HG02623 (cell line): ENCODE data around the gene EXOSC1.
A peak's percentile ranks its signal among the peaks of the same experiment; 100 is the strongest.
"Not testable (repeated sequence)": the region's sequence is repeated elsewhere in the genome, so short reads cannot be mapped to it uniquely, and the experiment has no call there.

Experiments
- ATAC-seq: cut with Tn5 transposase; IDR thresholded peaks from one replicate; pipeline ENCODE4 v1.9.1; 2021; ENCODE audit warnings: moderate library complexity; ENCODE audit not compliant: unreplicated experiment

Gene EXOSC1

GRCh38 chr10:97459933-97460332, 14.1 kb upstream of the EXOSC1 start:
- ATAC-seq, result no peak

- ATAC-seq, result no peak
These were observed 13.3 kb upstream of the EXOSC1 start for GRCh38 chr10:97459111-97459510.

DNA sequence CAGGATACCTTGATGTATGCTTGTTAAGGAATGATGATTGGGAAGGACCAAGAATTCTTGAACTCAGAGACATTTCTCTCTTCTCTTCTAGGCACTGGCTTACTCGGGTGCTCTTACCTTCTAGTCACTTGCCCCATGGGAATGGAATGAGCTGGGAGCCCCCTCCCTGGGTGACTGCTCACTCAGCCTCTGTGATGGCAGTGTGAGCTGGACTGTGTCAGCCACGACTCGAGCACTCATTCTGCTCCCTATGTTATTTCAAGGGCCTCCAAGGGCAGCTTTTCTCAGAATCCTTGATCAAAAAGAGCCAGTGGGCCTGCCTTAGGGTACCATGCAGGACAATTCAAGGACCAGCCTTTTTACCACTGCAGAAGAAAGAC, 10.9 kb upstream of the EXOSC1 start:
- ATAC-seq, result no peak

DNA sequence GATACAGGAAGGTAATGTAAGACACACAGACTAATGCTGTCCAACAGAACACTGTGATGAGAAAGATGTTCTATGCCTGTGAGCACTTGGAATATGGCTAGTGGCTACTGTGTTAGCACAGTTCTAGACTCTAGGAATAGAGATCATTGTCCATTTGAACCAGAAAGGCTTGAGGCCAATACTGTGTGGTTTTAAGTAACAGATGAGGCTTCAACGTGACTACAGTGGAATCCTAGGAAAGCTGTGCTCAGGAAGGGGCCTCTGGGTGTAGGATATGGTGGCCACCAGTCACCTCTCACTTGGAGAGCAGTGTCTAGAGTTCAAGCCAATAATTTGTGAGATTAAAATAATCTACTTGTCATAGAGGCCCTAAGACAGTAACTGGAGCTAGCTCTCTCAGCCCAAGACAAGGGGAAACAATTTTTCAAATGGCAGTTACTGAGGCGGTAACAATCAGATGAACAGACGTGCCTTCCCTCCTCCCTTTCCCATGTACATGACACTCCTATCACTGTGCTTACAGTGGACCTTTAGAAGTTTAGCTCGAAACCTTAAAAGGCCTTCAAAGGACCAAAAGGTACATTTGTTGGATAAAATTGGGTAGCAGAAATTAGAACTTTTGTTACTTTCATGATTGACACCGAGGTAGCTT, 10.4 kb upstream of the EXOSC1 start:
- ATAC-seq, result no peak

- no peak for ATAC-seq
These were observed 8.7 kb upstream of the EXOSC1 start for GRCh38 chr10:97454330-97455036.

- no peak for ATAC-seq
These were observed 6.5 kb upstream of the EXOSC1 start for GRCh38 chr10:97452352-97452751.

GRCh38 chr10:97451605-97452004, 5.8 kb upstream of the EXOSC1 start:
- no peak for ATAC-seq

DNA sequence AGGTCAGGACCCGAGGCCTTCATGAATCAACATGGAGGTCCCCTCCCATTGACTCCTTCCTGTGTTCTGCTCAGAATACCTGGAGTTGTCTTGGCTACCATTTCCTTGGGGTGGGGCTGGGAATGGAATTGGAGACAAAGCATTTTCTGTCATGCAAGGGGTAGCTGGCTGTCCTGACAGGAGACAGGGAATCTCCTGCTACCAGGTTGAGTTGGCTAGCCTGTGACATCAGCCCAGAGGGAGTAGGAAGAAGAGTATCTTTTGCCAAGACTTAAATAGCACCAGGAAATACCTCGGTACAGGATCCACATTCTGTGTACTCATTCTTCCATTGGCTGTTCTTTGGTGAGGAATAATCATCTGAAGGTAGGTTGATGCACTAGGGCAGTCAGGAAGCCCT, 5.0 kb upstream of the EXOSC1 start:
- no peak for ATAC-seq

- ATAC-seq, result no peak
These were observed 467 bp downstream of the EXOSC1 start for GRCh38 chr10:97445357-97445721.

DNA sequence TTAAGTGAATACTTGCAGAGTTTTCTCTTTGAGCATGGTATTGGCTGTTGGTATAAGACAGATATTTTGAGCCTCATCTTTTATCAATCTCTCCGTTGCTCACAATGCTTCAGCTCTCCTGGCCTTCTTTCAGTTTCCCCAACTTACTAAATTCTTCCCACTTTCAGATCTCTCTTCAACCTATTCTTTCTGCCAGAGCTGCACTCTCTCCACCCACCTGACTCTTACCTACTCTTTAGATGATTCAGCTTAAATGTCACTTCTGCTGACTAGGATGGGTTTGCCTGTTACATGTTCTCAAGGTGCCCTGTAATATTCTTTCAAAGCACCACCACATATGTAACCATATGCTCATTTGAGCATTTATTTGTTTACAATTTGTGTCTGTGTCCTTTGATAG, 1.6 kb downstream of the EXOSC1 start:
- ATAC-seq, result no peak

GRCh38 chr10:97442277-97442676, 3.5 kb downstream of the EXOSC1 start:
- ATAC-seq, result no peak

DNA sequence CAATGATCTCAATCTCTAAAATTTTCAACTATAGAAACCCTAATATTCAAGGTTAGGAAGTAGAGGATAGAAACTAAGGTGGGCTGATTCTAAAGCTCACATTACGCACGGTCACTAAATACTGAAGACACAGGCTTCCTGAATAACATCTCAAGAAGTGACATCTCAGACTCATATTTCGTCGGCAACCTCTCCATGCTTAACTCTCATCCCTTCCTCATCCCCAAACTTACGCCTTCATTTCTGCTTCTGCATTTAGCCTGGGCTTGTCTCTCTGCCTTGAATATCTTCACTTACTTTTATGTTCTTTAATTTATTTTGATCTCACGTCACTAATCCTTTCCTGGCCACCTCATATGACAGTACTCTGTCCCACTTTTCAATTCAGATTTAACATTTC, 10.6 kb downstream of the EXOSC1 start:
- ATAC-seq, result no peak

DNA sequence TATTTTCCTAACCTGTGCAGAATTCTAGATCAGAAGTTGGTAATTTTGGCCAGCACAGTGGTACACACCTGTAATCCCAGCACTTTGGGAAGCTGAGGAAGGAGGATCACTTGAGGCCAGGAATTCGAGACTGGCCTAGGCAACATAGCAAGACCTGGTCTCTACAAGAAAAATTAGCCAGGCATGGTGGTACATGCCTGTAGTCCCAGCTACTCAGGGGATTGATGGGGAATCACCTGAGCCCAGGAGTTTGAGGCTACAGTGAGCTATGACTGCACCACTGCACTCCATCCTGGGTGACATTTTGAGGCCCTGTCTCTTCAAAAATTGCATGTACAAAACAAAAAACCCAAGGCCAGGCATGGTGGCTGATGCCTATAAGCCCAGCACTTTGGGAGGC, 11.2 kb downstream of the EXOSC1 start:
- ATAC-seq, result no peak

DNA sequence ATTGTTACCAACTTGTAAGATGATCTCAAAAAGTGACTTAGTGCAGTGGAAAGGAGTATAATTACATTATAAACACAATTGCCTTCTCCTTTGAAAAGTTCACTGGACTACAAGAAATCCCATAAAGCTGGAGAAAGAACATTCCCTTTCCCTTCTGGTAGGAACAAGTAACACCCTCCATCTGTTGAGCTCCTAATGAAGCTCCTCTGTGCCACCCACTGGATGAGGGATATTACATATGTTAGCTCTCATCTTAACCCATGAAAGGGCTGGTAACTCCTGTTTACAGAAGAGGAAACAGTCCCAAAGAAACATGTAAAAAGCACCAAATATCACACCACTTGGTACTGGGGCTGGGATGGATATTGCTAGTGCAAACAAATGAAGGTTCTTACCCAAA, 11.8 kb downstream of the EXOSC1 start:
- ATAC-seq, result no peak

DNA sequence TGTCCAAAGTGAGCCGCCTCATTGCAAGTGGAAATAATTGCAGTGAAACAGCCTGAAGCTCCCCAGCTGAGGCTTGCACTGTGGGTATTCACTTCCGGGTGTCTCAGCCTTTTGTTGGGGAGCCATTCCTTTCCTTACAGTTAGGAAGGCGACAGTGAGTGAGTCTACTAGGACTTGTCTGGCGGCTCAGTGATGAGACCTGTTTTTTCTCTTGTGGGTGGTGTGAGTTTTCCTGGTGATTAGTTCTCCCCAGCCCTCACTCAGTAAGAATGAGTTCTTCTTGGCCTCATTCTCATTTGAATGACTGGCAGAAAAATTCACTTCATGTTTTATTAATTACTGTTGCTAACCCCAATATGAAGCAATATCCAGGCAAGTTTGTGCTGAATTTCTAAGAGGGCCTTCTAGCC, 17.2 kb downstream of the EXOSC1 start:
- no peak for ATAC-seq

GRCh38 chr10:97427571-97428179, 18.1 kb downstream of the EXOSC1 start:
- no peak for ATAC-seq

- no peak for ATAC-seq
These were observed 18.8 kb downstream of the EXOSC1 start for GRCh38 chr10:97426776-97427570.

DNA sequence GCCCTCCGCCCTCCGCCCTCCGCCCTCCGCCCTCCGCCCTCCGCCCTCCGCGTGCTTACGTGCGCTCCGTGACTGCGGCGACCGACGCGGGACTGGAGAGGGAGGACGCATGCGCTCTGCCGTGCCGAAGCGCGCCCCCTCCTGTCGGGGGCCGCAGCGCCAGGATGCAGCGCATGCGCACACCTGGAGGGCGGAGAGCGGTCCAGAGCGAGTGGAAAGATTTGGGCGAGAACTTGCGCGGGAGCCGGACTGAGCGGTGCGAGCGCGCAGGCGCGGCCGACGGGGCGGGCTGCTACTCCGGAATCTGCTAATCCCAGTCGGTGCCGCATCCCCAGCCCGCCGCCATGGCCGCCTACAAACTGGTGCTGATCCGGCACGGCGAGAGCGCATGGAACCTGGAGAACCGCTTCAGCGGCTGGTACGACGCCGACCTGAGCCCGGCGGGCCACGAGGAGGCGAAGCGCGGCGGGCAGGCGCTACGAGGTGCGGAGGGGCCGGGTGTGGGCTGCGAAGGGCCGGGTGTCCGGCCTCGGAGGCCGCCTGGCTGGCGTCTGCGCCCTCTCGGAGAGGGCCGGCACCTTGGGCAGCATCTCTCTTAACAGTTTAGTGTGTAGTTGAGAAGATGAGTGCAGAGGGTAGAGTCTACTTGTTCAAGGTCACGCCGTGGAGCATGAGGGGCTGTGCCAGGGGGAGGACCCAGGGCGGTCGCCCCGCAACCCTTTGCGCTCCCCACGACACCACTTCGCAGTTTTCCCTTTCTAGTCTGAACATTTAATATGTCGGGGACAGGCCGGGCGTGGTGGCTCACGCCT, 19.6 kb downstream of the EXOSC1 start, which contains the start of gene PGAM1:
Gene PGAM1 (plus strand): TSS at position 228 of the 812 bp plus-strand sequence. CDS start 117 bp downstream, at position 345.
- ATAC-seq, result peak; percentile 92

GRCh38 chr10:97423757-97424098, 22.1 kb downstream of the EXOSC1 start:
- not testable (repeated sequence) for ATAC-seq

DNA sequence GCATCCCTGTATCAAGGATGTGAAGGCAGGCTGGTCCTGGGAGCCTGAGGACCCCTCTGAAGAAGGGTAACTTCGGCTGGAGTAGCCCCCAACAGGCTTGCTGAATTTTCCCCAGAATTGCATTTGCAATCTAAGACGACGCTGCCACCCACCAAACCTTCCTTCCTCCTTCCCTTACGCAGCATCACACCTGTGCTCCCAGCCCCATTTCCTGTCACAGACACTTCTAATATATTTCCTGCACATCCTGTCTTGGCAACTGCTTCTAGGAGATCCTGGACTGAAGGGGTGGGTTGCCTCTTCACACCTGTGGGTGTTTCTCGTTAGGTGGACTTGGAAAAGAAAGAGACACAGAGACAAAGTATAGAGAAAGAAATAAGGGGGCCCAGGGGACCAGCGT, 29.2 kb downstream of the EXOSC1 start:
- no peak for ATAC-seq

GRCh38 chr10:97412891-97413304, 32.9 kb downstream of the EXOSC1 start:
- no peak for ATAC-seq
